Motor neuron (in vitro differentiated cells): Measurements from ENCODE around the gene IL32. TPM values are rescaled to one million over a fixed set of nuclear protein-coding genes. Genes with fewer than 3 reads are reported as not detected.

Experiments used
- ATAC-seq, 8 experiments: fragments of 200-7000 bp; cut with Tn5 transposase; replicated peaks in 6 of 8; 2 replicates each; pipeline ENCODE4 v1.8.0; 2021; ENCODE audit warnings: mild to moderate bottlenecking in 8 of 8, moderate library complexity in 8 of 8
- H3K27ac ChIP-seq, 2 donors: fragments of 250-450 bp; sonication (Bioruptor Pico); 2 replicates each; pipeline ENCODE4 v1.9.0; 2021; ENCODE audit warnings: antibody characterized with exemption in 2 of 2, mild to moderate bottlenecking in 2 of 2, moderate library complexity in 1 of 2
- H3K4me1 ChIP-seq, 2 donors: fragments of 250-450 bp; sonication (Bioruptor Pico); replicated peaks in 1 of 2; 2 replicates each; pipeline ENCODE4 v1.6.1; 2021; ENCODE audit warnings: antibody characterized with exemption in 2 of 2, mild to moderate bottlenecking in 2 of 2, moderate library complexity in 1 of 2
- H3K4me3 ChIP-seq, 5 donors: fragments of 250-450 bp; sonication (Bioruptor Pico); 2 replicates each; pipeline ENCODE4 v1.9.0; 2021; ENCODE audit warnings: antibody characterized with exemption in 5 of 5, mild to moderate bottlenecking in 5 of 5, moderate library complexity in 4 of 5
- whole genome bisulfite sequencing, 10 experiments: fragments of 450-650 bp; shearing (Covaris generic); methylation state at CpG; one replicate each; pipeline ENCODE4 v1.0.0; 2022; 5-methylcytosine and 5-hydroxymethylcytosine counted together
- in situ Hi-C, 9 experiments: fragments of 400-800 bp; cut with MboI; loops; one replicate each; pipeline ENCODE4 v1.15.0; 2021; ENCODE audit warnings: low sequenced_read_pairs in 9 of 9, low pct_unique_long_range_greater_than_20kb in 2 of 9; ENCODE audit not compliant: unreplicated experiment in 9 of 9
- total RNA-seq, 8 experiments: library from RNA; unstranded; fragments of 300-600 nt; gene quantifications; 2 replicates each; pipeline versions ENCODE4 v1.2.3 to v1.2.4, GENCODE V29; 2022

Gene IL32
- total RNA-seq, 8 experiments from 2014 or later, result 0.22 to 41.3 (median 4.0) TPM

DNA sequence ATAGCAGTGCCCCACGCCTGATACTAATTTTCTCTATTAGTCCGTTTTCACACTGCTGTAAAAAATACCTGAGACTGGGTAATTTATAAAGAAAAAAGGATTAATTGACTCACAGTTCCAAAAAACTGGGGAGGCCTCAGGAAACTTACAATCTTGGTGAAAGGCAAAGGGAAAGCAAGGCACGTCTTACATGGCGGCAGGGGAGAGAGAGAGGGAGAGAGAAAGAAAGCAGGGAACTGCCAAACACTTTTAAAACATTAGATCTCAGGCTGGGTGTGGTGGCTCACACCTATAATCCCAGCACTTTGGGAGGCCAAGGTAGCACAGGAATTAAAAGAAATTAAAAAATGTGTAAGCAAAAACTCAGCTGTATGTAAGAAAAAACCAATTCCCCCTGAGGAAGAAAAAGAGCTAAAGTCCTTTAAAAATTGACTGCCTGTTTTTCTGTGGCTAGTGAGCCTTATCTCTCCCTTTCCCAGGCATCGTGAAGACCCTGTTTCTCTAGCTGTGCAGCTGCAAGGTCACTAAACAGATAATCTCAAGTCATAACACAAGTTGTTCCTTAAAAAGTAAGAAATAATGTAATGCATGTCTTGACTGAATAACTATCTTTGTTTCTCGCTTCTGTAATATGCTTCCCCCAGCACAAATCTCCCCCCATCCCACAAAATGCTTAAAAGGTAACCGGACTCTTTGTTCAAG, 19.7 kb downstream of the IL32 start:
- Histone ChIP-seq H3K27ac (no peak overlapping the region), H3K4me1 (peaks cover 0 to 19% of the 10 kb centered on the region in 2 donors), H3K4me3 (no peak overlapping the region)
- no peak for ATAC-seq
- in situ Hi-C loops, result no loop called here
- 26 to 100% (median 72%) methylated on average over 2 to 7 of the region's 7 CpGs; no CpG with 5 or more reads in 1 of the 10 experiments for WGBS, 10 experiments

GRCh38 chr16:3085868-3086595, 20.6 kb downstream of the IL32 start:
- in situ Hi-C loops, result no loop called here
- H3K27ac ChIP-seq, result no peak overlapping the region
- ATAC-seq, result no peak
- peaks cover 0 to 19% of the 10 kb centered on the region in 2 donors for H3K4me1 ChIP-seq
- H3K4me3 ChIP-seq, result no peak overlapping the region
- WGBS, 10 experiments, result 62 to 100% (median 88%) methylated on average over 1 to 15 of the region's 17 CpGs

- in situ Hi-C loops, result no loop called here
- H3K27ac ChIP-seq, result peak overlapping the region in 1 of 2 donors; percentile 63
- H3K4me3 ChIP-seq, result no peak overlapping the region
- 89 to 100% (median 89%) methylated on average over 2 to 3 of the region's 14 CpGs; no CpG with 5 or more reads in 6 of the 10 experiments for WGBS, 10 experiments
- H3K4me1 ChIP-seq, result peaks cover 0 to 19% of the 10 kb centered on the region in 2 donors
- ATAC-seq, result peak in 4 of 8 experiments; percentile 41 to 46 (median 43)
Measured at GRCh38 chr16:3086596-3087242, 21.3 kb downstream of the IL32 start.

DNA sequence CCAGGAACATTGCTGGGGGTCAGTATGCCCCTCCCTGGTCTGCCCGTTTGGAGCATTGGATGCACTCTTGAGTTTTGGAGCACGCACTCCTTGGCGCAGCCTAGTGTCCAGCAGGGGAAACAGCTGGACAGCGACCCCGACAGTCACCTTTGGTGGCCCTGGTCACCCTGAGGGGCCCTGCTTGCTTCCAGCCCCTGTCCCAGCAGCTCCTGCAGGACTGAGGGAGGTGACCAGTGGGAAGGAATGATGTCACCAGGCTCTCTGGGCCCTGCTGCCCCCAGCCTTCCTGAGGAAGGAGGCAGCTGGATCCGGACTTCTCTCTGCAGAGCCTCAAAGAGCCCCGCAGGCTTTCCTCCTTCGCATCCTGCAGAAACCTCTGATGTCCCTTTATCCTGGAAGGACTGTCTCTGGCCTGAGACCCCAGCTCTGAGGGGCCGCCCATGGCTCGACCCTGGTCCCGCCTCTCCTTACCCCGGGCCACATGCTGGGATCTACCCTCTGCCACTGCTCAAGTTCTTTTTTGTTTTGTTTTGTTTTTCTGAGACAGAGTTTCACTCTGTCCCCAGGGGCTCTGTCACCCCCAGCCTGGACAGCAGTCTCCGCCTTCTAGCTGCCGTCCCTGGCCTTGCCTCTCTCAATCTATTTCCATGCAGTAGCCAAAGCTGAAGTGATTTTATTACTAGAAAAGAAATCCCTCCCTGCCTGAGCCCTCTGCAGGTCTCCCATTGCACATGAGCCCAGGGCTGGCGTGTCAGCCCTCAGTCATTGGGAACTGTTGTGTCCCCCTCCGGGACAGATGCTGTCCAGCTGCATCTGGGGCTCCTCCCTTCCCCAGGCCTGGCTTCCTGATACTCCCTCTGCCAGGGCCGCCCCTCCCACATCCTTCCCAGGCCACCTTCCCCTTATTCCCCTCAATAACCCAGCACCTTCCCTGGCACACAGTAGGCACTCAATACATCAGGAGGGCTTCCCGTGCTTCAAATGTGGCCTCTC, 22.1 kb downstream of the IL32 start:
- in situ Hi-C loops, result no loop called here
- Histone ChIP-seq H3K4me3 (no peak overlapping the region), H3K27ac (peak overlapping the region in 1 of 2 donors; percentile 63), H3K4me1 (peaks cover 0 to 19% of the 10 kb centered on the region in 2 donors)
- 17 to 86% (median 37%) methylated on average over 1 to 8 of the region's 18 CpGs; no CpG with 5 or more reads in 2 of the 10 experiments for WGBS, 10 experiments
- ATAC-seq, result peak; percentile 59 to 99 (median 95)

DNA sequence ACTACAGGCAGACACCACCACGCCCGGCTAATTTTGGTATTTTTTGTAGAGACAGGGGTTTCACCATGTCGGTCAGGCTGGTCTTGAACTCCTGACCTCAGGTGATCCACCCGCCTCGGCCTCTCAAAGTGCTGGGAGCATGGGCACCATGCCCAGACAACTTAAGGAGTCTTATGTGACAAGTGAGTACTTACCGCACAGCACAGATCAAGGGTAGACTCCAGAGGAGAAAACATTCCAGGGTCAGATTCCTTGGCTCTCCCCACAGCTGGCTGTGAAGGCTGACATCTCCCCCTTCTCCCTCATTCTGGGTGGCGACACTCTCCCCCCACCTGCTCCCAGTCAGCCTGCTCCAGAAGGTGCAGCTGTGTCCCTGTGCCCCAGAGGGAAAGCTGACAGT, 23.0 kb downstream of the IL32 start:
- in situ Hi-C loops, result no loop called here
- Histone ChIP-seq H3K4me1 (peaks cover 0 to 19% of the 10 kb centered on the region in 2 donors), H3K27ac (no peak overlapping the region), H3K4me3 (no peak overlapping the region)
- no peak for ATAC-seq
- 80 to 100% (median 100%) methylated on average over 1 to 4 of the region's 7 CpGs; no CpG with 5 or more reads in 5 of the 10 experiments for WGBS, 10 experiments

- in situ Hi-C loops, result no loop called here
- no peak for ATAC-seq
- Histone ChIP-seq H3K4me1 (peaks cover 0 to 19% of the 10 kb centered on the region in 2 donors), H3K27ac (no peak overlapping the region), H3K4me3 (no peak overlapping the region)
- WGBS, 10 experiments, result 82 to 100% (median 97%) methylated on average over 3 to 17 of the region's 71 CpGs; no CpG with 5 or more reads in 5 of the 10 experiments
Measured at GRCh38 chr16:3088925-3089716, 23.7 kb downstream of the IL32 start.

DNA sequence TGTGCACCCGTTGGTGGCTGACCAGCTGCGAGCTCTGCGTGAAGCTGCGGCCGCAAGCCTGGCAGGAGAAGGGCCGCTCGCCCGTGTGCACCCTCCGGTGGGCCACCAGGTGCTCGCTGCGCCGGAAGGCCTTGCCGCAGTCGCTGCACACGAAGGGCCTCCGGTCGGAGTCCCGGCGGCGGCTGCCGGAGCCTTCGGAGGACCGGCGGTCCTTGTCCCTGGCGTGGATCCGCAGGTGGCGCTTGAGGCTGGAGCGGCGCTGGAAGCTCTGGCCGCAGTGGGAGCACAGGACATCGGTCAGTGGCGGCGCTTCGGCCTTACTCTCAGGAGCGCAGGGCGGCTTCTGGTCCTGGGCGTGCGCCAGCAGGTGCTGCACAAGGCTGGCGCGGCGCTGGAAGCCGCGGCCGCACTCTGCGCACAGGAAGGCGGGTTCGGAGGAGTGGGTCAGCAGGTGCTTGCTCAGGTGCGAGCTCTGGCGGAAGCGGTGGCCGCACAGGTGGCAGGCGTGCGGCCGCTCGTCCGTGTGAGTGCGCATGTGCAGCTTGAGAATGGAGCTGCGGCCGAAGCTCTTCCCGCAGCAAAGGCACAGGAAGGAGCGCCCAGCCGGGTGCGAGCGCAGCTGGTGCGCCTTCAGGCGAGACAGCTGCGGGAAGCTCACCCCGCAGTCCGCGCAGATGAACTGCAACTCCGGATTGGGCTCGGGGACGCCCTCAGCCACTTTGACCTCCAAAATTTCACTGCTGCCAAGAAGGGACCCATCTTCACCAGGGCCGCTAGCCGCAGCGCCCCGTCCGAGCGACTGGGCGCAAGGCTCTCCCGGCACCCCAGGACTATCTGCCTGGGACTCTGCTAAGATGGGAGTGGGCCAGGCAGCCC, 24.5 kb downstream of the IL32 start:
- Histone ChIP-seq H3K4me1 (peaks cover 0 to 19% of the 10 kb centered on the region in 2 donors), H3K4me3 (no peak overlapping the region), H3K27ac (no peak overlapping the region)
- WGBS, 10 experiments, result 89 to 98% (median 94%) methylated on average over 3 to 32 of the region's 81 CpGs; no CpG with 5 or more reads in 5 of the 10 experiments
- no peak for ATAC-seq
- in situ Hi-C loops, result no loop called here

DNA sequence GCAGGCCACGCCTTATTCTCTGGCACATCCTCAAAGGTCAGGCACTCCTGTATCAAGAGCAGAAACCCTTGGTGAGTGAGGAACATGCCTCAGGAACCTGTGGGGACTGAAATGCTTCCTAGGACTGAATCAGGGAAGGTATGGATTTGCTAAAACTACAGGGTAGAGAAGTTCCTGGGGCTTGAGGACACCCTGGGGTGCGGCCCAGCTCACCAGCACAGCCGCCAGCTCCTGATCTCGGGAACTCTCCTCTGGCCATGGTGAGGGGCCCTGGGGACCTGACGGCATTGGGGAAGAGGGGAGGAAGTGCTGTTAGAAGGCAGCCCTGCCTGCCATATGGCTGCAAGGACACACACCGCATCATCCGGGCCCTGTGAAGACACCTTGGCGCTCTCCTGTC, 26.1 kb downstream of the IL32 start:
- H3K4me1 ChIP-seq, result peaks cover 0 to 17% of the 10 kb centered on the region in 2 donors
- in situ Hi-C loops, result no loop called here
- WGBS, 10 experiments, result 20 to 100% (median 81%) methylated on average over 1 to 4 of the region's 8 CpGs; no CpG with 5 or more reads in 2 of the 10 experiments
- H3K27ac ChIP-seq, result no peak overlapping the region
- H3K4me3 ChIP-seq, result no peak overlapping the region
- no peak for ATAC-seq

DNA sequence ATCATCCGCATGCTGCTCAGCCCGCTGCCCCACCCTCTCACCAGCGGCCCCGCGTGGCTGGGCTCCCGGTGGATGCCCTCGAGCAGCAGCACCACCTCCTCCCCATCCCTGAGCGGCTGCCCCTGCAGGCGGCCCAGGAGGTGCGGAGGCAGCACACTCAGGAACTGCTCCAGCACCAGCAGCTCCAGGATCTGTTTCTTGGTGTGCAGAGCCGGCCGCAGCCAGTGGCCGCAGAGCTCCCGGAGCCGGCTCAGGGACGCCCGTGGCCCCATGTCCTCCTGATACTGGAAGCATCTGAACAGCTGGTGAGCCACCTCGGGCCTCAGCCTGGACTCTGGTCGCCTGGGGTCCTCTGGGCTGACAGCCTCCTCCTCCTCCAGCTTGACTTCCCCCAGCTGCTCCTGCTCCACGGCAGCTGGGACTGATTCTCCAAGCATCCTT, 27.1 kb downstream of the IL32 start:
- H3K27ac ChIP-seq, result no peak overlapping the region
- H3K4me3 ChIP-seq, result no peak overlapping the region
- in situ Hi-C loops, result no loop called here
- ATAC-seq, result peak in 1 of 8 experiments; percentile 12
- peaks cover 0 to 8% of the 10 kb centered on the region in 2 donors for H3K4me1 ChIP-seq
- WGBS, 10 experiments, result 71 to 79% methylated on average over 9 to 10 of the region's 20 CpGs; no CpG with 5 or more reads in 8 of the 10 experiments

DNA sequence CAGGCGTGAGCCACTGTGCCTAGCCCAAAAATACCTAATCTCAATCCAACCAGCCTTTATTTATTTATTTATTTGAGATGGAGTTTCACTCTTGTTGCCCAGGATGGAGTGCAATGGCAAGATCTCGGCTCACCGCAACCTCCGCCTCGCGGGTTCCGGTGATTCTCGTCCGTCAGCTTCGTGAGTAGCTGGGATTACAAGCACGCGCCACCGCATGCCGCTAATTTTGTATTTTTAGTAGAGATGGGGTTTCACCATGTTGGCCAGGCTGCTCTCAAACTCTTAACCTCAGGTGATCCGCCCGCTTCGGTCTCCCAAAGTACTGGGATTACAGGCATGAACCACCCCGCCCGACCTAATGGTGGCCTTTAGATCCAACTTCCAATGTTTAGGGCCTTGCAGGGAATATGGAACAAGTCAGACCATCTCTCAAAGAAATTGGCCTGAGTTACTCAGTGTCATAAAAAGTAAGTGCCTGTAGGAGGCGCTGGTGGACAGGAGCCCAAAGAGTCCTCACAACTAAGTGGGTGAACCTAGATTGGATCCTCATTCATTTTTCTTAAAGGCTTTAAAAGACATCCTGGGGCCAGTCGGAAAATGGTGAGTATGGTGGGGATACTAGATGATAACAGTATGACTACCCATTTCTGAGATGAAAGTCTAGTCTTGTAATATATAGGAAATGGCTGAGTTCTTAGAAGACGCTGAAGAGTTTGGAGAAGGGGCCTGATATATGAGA, 29.0 kb downstream of the IL32 start:
- Histone ChIP-seq H3K4me3 (no peak overlapping the region), H3K4me1 (peaks cover 0 to 3% of the 10 kb centered on the region in 2 donors), H3K27ac (no peak overlapping the region)
- WGBS, 10 experiments, result 40 to 100% (median 86%) methylated on average over 1 to 21 of the region's 22 CpGs; no CpG with 5 or more reads in 2 of the 10 experiments
- in situ Hi-C loops, result no loop called here
- peak in 2 of 8 experiments; percentile 14 to 54 for ATAC-seq
